Astrocyte (in vitro differentiated cells and primary cell): ENCODE results near the gene TBC1D2B. TPM values are rescaled to one million over a fixed set of nuclear protein-coding genes. Genes with fewer than 3 reads are reported as not detected.

ENCODE experiments used
- DNase-seq: peaks from one replicate; pipeline ENCODE4 v3.0.0-alpha.2; 2010; ENCODE audit warnings: low read depth
- FAIRE-seq: peaks from 2 replicates; lab custom pipeline; 2011; peaks lifted over from hg19 to GRCh38; lab: Jason Lieb, UNC
- H2AFZ ChIP-seq: 2 replicates; pipeline ENCODE4 v1.6.0; 2012; ENCODE audit warnings: low read depth, low read length, inconsistent platforms
- H3K27ac ChIP-seq: 2 replicates; pipeline ENCODE4 v1.5.1; 2011; ENCODE audit warnings: low read depth, low read length, inconsistent platforms
- H3K27me3 ChIP-seq: 2 replicates; pipeline ENCODE4 v1.6.0; 2011; ENCODE audit warnings: low read length, inconsistent platforms; ENCODE audit not compliant: insufficient read depth
- H3K36me3 ChIP-seq: 2 replicates; pipeline ENCODE4 v1.5.1; 2011; ENCODE audit warnings: low read length, inconsistent platforms; ENCODE audit not compliant: insufficient read depth
- H3K4me1 ChIP-seq: 2 replicates; pipeline ENCODE4 v1.5.1; 2011; ENCODE audit warnings: low read length, inconsistent platforms; ENCODE audit not compliant: insufficient read depth
- H3K4me2 ChIP-seq: 2 replicates; pipeline ENCODE4 v1.6.0; 2012; ENCODE audit warnings: low read length, inconsistent platforms
- H3K4me3 ChIP-seq: 2 replicates; pipeline ENCODE4 v1.5.1; 2011; ENCODE audit warnings: low read depth, mild to moderate bottlenecking, low read length, inconsistent platforms; ENCODE audit not compliant: insufficient read depth
- H3K79me2 ChIP-seq: 2 replicates; pipeline ENCODE4 v1.6.0; 2012; ENCODE audit warnings: mild to moderate bottlenecking, low read length, inconsistent platforms; ENCODE audit not compliant: insufficient read depth
- H3K9ac ChIP-seq: 2 replicates; pipeline ENCODE4 v1.6.0; 2012; ENCODE audit warnings: mild to moderate bottlenecking, low read length, inconsistent platforms
- H3K9me3 ChIP-seq: 2 replicates; pipeline ENCODE4 v1.5.1; 2012; ENCODE audit warnings: low read depth, mild to moderate bottlenecking, low read length, inconsistent platforms; ENCODE audit not compliant: insufficient read depth
- H4K20me1 ChIP-seq: 2 replicates; pipeline ENCODE4 v1.6.0; 2012; ENCODE audit warnings: low read length, inconsistent platforms; ENCODE audit not compliant: insufficient read depth
- H3K27ac Mint-ChIP-seq: one replicate; pipeline ENCODE4 v1.8.0; 2021; ENCODE audit warnings: mild to moderate bottlenecking, mixed read lengths; ENCODE audit not compliant: unreplicated experiment
- H3K27me3 Mint-ChIP-seq: one replicate; pipeline ENCODE4 v1.8.0; 2021; ENCODE audit warnings: low read depth, mixed read lengths; ENCODE audit not compliant: unreplicated experiment
- H3K36me3 Mint-ChIP-seq: one replicate; pipeline ENCODE4 v1.8.0; 2021; ENCODE audit warnings: low read depth, mixed read lengths; ENCODE audit not compliant: unreplicated experiment
- H3K4me1 Mint-ChIP-seq: one replicate; pipeline ENCODE4 v1.8.0; 2021; ENCODE audit warnings: low read depth, mixed read lengths; ENCODE audit not compliant: unreplicated experiment
- H3K4me3 Mint-ChIP-seq: one replicate; pipeline ENCODE4 v1.8.0; 2021; ENCODE audit warnings: mild to moderate bottlenecking, moderate library complexity, mixed read lengths; ENCODE audit not compliant: unreplicated experiment
- H3K9me3 Mint-ChIP-seq: one replicate; pipeline ENCODE4 v1.8.0; 2021; ENCODE audit warnings: mild to moderate bottlenecking, mixed read lengths; ENCODE audit not compliant: unreplicated experiment
- EZH2 ChIP-seq: IDR thresholded peaks from 2 replicates; pipeline ENCODE4 v1.6.1; 2012; ENCODE audit warnings: mild to moderate bottlenecking, low read length, inconsistent platforms; ENCODE audit not compliant: insufficient read depth
- total RNA-seq: library from RNA; stranded (reverse); gene quantifications from 2 replicates; pipeline ENCODE4 v1.2.1, GENCODE V29; 2021
- TF ChIP-seq, protein P1 (sequence below): IDR thresholded peaks from 2 replicates; pipeline ENCODE4 v1.5.1; 2011; ENCODE audit warnings: low read depth, mild to moderate bottlenecking, inconsistent platforms, low read length, moderate library complexity; ENCODE audit not compliant: insufficient read depth

Gene TBC1D2B
- total RNA-seq, 1 donor from 2014 or later = 21.3 TPM

DNA sequence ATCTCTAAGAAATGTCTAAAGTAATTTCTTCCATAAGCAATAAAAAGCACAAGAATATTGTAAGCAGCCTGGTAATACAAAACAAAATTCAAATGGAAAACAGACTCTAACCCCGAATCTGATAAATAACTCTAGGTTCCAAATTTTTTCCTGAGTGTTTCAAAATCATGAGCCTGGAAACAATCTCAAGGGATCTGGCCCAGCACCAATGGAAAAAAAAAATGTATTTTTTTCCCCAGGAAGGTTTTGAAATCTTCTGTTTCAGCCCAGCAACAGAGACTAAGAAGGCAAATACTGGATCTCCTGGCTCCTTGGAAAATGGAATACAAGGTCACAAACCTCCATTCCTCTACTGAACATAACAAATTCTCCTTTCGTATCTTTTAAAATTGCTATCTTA, 13.0 kb downstream of the TBC1D2B start:
- peaks cover 44% of the 10 kb centered on the region for H3K4me1 Mint-ChIP-seq
- no peaks in the 10 kb centered on the region for H3K9me3 Mint-ChIP-seq
- H3K79me2 ChIP-seq = peaks cover 85% of the 10 kb centered on the region
- no peak overlapping the region for H3K4me3 Mint-ChIP-seq
- peaks cover 72% of the 10 kb centered on the region for H4K20me1 ChIP-seq
- H3K27me3 ChIP-seq = no peaks in the 10 kb centered on the region
- H3K4me3 ChIP-seq = no peak overlapping the region
- H3K4me1 ChIP-seq = peaks cover 50% of the 10 kb centered on the region
- H3K27ac Mint-ChIP-seq = no peak overlapping the region
- DNase-seq = peak; percentile 15
- TF ChIP-seq, protein P1, sequence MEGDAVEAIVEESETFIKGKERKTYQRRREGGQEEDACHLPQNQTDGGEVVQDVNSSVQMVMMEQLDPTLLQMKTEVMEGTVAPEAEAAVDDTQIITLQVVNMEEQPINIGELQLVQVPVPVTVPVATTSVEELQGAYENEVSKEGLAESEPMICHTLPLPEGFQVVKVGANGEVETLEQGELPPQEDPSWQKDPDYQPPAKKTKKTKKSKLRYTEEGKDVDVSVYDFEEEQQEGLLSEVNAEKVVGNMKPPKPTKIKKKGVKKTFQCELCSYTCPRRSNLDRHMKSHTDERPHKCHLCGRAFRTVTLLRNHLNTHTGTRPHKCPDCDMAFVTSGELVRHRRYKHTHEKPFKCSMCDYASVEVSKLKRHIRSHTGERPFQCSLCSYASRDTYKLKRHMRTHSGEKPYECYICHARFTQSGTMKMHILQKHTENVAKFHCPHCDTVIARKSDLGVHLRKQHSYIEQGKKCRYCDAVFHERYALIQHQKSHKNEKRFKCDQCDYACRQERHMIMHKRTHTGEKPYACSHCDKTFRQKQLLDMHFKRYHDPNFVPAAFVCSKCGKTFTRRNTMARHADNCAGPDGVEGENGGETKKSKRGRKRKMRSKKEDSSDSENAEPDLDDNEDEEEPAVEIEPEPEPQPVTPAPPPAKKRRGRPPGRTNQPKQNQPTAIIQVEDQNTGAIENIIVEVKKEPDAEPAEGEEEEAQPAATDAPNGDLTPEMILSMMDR = no peak
- no peak for TF ChIP-seq EZH2
- H3K4me2 ChIP-seq = no peak overlapping the region
- H3K27ac ChIP-seq = peak overlapping the region; percentile 91
- no peak overlapping the region for H3K9ac ChIP-seq
- no peaks in the 10 kb centered on the region for H3K36me3 ChIP-seq
- no peak overlapping the region for H2AFZ ChIP-seq
- peaks cover 2% of the 10 kb centered on the region for H3K36me3 Mint-ChIP-seq
- H3K27me3 Mint-ChIP-seq = peaks cover 2% of the 10 kb centered on the region
- no peaks in the 10 kb centered on the region for H3K9me3 ChIP-seq
- no peak for FAIRE-seq

DNA sequence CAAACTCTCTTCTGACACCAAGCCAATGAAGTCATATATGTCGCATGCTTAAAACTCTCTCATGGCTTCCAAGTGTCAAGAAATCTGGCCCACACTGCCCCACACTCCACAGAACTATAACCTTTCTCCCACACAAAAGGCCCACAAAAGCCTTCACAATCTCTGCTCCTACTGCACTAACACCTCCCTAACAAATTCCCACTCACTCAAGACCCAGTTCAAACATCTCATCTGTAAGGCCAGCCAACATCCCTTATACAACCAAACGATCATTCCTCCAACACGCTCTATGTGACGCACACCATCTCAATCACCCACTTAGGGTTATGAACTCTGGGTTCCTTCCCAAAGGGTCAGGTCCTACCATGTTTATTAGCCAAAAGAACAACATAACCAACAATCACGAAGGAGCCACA, 13.5 kb downstream of the TBC1D2B start:
- no peak overlapping the region for H3K27ac ChIP-seq
- Mint-ChIP-seq H3K4me1 (peaks cover 39% of the 10 kb centered on the region), H3K4me3 (no peak overlapping the region), H3K36me3 (no peaks in the 10 kb centered on the region), H3K27me3 (peaks cover 2% of the 10 kb centered on the region), H3K9me3 (peaks cover 1% of the 10 kb centered on the region), H3K27ac (no peak overlapping the region)
- H3K27me3 ChIP-seq = no peaks in the 10 kb centered on the region
- H3K4me2 ChIP-seq = no peak overlapping the region
- no peak overlapping the region for H3K9ac ChIP-seq
- H3K4me3 ChIP-seq = no peak overlapping the region
- no peak for FAIRE-seq
- DNase-seq = no peak
- H3K9me3 ChIP-seq = no peaks in the 10 kb centered on the region
- peaks cover 72% of the 10 kb centered on the region for H4K20me1 ChIP-seq
- no peak overlapping the region for H2AFZ ChIP-seq
- H3K4me1 ChIP-seq = peaks cover 51% of the 10 kb centered on the region
- H3K79me2 ChIP-seq = peaks cover 85% of the 10 kb centered on the region
- no peak for TF ChIP-seq EZH2
- H3K36me3 ChIP-seq = no peaks in the 10 kb centered on the region

DNA sequence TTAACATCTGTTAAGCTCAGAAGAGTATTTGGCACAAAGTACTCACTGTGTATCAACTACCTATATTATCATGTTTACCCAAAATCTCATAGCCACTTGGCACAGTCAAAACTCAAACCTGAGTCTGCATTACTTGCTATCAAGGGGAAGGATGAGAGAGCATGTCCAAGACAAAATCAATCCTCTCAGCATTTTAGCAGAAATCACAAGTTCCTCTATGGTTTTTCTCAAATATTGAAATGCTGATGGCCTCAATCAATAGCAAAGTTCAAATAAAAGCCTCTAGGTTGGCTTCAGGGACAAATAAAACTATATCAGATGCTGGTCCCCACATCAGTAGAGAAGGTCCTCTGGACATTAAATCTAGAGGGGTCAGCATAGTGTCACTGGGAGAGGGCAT, 14.3 kb downstream of the TBC1D2B start:
- Histone ChIP-seq H2AFZ (no peak overlapping the region), H3K27me3 (no peaks in the 10 kb centered on the region), H3K9ac (no peak overlapping the region), H3K4me3 (no peak overlapping the region), H3K9me3 (no peaks in the 10 kb centered on the region), H3K36me3 (no peaks in the 10 kb centered on the region), H3K79me2 (peaks cover 85% of the 10 kb centered on the region), H3K27ac (no peak overlapping the region), H3K4me2 (no peak overlapping the region), H4K20me1 (peaks cover 72% of the 10 kb centered on the region), H3K4me1 (peaks cover 47% of the 10 kb centered on the region)
- FAIRE-seq (no peak), DNase-seq (no peak)
- H3K4me1 Mint-ChIP-seq = peaks cover 37% of the 10 kb centered on the region
- peaks cover 1% of the 10 kb centered on the region for H3K9me3 Mint-ChIP-seq
- peaks cover 2% of the 10 kb centered on the region for H3K27me3 Mint-ChIP-seq
- H3K27ac Mint-ChIP-seq = no peak overlapping the region
- H3K36me3 Mint-ChIP-seq = peaks cover 4% of the 10 kb centered on the region
- no peak overlapping the region for H3K4me3 Mint-ChIP-seq
- TF ChIP-seq, protein P1 = no peak
- TF ChIP-seq EZH2 = no peak
